AG09309 (cell line): ENCODE results near the gene TLX1.

Experiments used
- DNase-seq: peaks from one replicate; pipeline ENCODE4 v3.0.0-alpha.2; 2010; ENCODE audit warnings: low read depth
- H3K4me3 ChIP-seq: 2 replicates; pipeline ENCODE4 v1.5.1; 2011; ENCODE audit warnings: mild to moderate bottlenecking, low read depth, low read length, moderate library complexity; ENCODE audit not compliant: control insufficient read depth
- CTCF ChIP-seq: IDR thresholded peaks from 2 replicates; pipeline ENCODE4 v1.5.1; 2011; ENCODE audit warnings: mild to moderate bottlenecking, low read depth, low read length, inconsistent platforms; ENCODE audit not compliant: insufficient read depth, control insufficient read depth; ENCODE audit errors: missing control alignments

Gene TLX1

GRCh38 chr10:101132636-101133473 lies 1.8 kb downstream of the TLX1 start:
- no peak for TF ChIP-seq CTCF
- DNase-seq = no peak
- H3K4me3 ChIP-seq = no peak overlapping the region

DNA sequence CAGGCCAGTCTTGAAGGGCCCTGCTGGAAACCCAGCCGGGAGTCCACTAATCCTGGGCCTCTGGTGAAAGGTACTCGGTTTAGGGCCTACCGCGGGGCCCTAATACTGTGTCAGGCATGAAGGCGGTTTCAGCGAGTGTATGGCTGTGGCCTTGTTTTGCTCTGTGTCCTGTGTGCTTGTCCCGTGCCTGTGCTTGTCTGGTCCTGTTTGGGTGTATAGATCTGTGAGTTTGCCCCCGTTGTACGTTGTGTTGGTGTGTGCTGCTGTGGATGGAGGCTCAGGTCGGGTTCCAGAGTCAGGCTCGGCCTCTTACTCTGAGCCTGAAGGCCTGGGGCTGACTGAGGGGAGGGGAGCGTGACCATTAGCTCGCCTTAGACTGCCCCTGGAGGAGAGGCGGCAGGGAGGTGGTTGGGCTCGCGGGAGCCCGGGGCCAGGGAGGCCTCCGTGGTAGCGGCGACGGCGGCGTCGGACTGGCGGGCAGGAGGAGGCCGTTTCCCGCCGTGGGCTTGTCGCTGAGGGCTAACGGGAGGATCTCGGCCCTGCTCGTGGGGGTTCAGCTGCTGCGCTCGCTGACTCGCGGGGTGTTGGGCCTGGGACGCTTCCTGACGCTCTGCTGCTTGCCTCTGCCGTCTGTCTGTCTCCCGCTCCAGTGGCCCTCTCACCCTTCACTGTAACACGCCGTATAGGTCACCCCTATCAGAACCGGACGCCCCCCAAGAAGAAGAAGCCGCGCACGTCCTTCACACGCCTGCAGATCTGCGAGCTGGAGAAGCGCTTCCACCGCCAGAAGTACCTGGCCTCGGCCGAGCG lies 2.6 kb downstream of the TLX1 start:
- no peak for TF ChIP-seq CTCF
- H3K4me3 ChIP-seq = no peak overlapping the region
- no peak for DNase-seq

GRCh38 chr10:101134299-101135127 lies 3.4 kb downstream of the TLX1 start:
- no peak for DNase-seq
- TF ChIP-seq CTCF = no peak
- H3K4me3 ChIP-seq = no peak overlapping the region

GRCh38 chr10:101135141-101136006 lies 4.3 kb downstream of the TLX1 start:
- no peak for TF ChIP-seq CTCF
- H3K4me3 ChIP-seq = no peak overlapping the region
- no peak for DNase-seq

DNA sequence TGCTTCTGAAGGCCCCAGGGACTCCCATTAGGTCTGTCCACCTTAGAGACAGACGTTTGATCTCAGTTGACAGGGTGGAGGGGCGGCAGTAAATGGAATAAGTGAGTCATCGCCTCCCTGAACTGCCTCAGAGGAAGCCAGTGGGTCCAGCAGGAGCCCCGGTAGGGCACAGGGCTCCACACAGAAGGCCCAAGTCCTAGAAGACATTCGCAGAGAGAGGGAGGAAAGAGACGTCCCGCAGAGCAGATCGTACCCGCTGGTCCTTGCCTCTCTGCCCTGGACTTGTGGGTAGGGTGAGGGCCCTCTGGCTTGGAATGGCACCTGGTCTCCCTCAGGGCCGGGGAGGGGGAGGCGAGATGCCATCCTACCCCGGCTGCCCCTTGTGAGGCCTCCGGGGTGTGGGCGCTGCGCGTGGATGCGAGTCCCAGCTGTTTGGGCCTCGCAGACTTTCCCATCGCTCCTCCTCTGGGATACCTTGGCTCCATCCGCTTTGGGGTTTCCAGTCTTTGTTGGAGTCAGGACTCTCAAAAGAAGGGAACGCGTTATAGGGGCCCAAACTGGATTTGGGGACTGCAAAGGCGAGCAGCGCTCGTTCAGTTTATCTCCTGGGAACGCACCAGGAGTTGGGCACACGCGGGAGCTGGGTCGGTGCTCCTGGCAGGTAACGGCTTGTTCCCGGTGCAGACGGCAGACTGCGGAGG lies 5.1 kb downstream of the TLX1 start:
- TF ChIP-seq CTCF = no peak
- DNase-seq = no peak
- H3K4me3 ChIP-seq = no peak overlapping the region
